Fibroblast of skin of left biceps (primary cell): ENCODE measurements around the gene PRSS12.
"Not testable (repeated sequence)": the region's sequence is repeated elsewhere in the genome, so short reads cannot be mapped to it uniquely, and the experiment has no call there.

Source experiments
- DNase-seq, 2 experiments: peaks; one replicate each; pipeline ENCODE4 v3.0.0-alpha.2; 2013; ENCODE audit warnings: low read depth in 2 of 2

PRSS12 gene

DNA sequence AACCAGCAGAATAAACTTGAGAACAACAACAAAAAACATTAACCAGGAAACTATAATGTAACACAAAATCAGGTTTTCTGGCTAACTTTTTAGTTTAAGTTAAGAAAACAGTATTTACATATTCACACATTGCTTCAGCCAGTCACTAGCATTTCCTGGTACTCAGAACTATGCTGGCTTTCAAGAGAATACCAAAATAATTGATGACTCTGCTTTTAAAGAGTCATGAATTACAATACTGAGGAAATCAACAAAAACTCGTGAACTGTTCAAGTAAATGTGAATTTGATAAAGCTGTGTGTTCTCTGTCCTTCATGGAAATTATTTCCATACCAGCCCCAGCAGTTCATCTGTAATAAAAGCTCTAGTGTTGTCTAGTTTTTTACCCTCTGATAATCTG, 27.4 kb downstream of the PRSS12 start:
- no peak for DNase-seq

DNA sequence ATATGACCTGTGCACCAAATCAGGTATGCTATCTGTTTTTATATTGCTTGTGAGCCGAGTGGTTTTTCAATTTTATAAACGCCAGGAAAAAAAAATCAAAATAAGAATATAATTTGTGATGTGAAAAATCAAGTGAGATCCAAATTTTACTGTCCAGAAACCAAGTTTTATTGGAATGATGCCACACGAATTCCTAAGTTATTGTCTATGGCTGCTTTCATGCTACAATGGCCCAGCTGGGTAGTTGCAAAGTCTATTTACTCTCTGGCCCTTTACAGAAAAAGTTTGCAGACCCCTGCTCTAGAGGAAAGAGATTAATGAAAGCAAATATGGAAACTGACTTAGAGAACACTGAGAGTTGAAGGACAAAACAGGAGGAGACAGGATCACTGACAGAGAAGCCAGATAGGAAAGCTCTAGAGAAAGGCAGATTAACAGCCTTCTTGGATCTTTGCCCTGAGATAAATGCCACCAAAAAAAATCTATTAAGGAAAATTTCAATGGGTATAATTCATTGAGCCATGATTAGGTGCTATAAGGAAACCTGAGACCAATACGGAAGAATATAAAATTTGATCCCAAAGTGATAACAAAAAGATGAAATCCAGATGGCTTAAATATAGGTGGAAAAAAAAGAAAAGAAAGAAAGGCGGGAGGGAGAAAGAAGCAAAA, 29.8 kb downstream of the PRSS12 start:
- DNase-seq: no peak

GRCh38 chr4:118318931-118319330, 33.9 kb downstream of the PRSS12 start:
- DNase-seq: no peak

- no peak for DNase-seq
These were observed 35.1 kb downstream of the PRSS12 start for GRCh38 chr4:118317691-118318090.

DNA sequence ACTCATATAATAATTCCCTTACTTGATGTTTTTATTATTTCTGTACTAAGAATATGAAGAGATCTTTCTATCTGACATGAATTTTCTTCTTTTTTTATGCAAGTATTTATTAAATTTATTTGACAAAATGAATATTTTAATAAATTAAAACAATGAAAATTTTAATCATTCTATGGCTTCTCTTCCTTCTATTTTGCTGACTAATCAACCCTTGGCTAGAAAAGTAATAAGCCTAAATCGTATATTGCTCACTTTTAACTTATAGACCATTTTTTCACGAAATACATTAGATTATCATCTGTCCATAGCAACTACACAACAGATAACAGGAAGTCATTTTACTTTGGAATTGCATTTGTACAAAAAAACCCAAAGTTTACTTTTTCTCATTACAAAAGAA, 38.6 kb downstream of the PRSS12 start:
- DNase-seq: no peak

DNA sequence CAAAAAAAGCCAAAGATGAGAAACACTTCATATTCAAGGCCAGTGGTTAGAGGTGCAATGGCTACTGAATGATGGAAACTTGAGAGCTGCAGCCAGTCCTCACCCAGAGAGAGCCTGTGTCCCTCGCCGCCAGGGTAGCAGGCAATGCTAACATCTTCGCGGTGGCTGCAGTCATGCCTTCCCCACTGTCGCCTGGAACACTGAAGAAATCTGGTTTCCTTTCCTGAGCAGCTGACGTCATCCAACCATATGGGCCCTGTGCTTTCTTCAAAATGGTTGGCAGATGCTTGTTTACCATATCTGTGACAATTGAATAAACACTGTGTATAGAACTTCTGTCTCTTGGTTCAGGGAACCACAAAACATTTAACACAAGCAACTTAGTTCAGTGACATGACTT, 39.7 kb downstream of the PRSS12 start:
- no peak for DNase-seq

DNA sequence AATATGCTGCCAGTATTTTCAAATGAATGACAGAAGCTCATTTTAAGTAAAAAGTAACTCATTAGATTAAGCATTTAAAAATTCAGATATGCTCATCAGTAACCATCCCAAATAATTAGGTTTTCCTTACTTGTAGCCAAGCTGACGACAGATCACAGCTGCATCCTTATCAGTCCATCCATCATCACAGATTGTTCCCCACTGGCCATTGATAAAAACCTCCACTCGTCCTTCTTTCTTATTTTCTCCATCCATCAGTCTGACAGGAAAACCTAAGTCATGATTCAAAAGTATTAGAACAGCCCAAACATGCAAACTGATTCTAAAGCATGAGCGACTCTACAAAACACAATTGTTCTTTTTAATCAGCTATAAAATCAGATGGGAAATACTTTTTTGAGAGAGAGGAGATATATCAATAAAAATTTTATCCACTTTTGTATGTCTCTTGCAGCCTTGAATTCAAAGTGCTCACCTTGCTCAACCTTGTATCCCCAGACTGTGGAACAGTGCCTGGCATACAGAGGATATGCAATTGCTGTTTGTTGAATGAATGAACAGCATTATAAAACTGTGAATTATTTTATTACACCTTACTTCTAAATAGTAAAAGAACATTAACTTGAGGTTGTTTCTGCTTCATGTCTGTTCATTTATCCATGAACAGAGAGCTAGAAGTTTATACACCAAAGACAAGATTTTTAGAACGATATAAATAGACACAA, 44.3 kb downstream of the PRSS12 start:
- no peak for DNase-seq

DNA sequence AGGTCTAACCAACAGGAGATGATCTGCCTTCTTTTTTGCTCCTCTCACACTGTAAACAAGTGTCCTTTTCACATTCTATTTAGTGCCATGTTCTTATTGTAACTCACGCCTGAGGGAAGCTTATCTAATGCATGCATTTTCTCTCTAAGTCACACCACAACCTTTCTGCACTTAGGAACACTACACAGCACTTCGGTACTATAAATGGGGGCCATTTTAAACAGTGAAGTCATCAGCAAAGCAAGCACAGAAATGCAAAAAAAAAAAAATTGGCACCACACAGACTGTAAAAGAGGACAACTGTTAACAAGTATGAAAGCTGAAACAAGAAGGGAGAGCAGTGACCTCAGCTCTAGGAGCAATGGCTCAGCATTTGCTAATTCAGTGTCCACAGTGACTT, 45.2 kb downstream of the PRSS12 start:
- DNase-seq: no peak

DNA sequence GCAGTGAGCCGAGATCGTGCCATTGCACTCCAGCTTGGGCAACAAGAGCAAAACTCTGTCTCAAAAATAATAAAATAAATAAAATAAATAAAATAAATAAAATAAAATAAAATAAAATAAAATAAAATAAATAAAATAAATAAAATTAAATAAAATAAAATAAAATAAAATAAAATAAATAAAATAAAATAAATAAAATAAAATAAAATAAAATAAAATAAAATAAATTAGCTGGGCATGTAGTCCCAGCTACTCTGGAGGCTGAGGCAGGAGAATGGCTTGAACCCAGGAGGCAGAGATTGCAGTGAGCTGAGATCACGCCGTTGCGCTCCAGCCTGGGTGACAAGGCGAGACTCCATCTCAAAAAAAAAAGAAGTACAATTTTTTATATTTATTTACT, 53.2 kb downstream of the PRSS12 start:
- not testable (repeated sequence) for DNase-seq

DNA sequence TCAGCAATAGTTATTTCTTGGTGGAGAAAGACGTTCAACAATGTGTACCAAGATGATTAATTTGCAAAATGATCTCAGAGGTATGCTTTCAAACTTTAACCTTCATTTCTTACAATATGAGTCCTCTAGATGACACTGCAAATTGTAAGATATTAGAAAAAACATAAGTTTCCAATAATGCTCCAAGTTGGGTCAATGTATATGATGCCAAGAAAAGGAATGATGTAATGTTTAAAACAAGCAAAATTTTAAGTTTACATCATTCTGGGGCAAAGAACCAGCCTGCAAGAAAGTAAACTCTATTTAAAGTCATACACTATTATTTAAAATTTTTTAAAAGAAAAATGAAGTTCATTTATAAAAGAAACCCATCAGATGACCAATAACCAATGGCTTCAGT, 56.1 kb downstream of the PRSS12 start:
- DNase-seq: no peak

DNA sequence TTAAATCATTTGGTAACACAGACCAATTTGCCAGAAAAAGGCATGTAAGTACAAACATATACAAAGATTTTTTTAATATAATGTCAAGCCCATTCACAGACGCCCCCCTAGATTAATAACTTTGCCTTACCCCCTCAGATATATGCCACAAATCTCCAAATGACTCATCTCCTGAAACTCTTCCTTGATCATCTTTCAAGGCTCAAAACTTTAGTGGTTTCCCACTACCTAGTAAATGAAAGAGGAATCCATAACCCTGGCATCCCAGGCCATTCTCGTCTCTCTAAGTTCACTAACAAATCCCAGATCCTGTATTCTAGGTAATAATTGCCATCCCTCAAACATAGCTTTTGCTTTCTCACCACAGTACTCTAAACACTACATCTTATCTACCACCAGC, 61.9 kb downstream of the PRSS12 start:
- DNase-seq: no peak

DNA sequence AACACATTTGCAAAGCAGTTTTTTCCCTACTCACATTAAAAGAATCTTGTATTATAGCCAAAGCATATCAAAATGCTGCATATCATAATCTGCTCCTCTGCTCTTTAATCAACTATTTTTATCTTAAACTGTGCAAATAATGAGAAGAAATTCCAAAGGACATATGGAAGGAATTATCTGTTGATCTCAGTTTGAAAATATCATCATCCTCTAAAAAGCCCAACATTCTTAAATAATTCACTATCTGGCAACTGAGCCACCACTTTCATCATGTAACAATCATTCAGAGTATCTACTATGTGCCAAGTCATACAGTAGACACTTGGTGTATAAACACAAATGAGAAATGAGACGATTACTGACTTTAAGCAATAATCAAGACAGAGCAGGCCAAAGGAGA, 63.0 kb downstream of the PRSS12 start:
- peak; percentile 93 to 95 for DNase-seq

DNA sequence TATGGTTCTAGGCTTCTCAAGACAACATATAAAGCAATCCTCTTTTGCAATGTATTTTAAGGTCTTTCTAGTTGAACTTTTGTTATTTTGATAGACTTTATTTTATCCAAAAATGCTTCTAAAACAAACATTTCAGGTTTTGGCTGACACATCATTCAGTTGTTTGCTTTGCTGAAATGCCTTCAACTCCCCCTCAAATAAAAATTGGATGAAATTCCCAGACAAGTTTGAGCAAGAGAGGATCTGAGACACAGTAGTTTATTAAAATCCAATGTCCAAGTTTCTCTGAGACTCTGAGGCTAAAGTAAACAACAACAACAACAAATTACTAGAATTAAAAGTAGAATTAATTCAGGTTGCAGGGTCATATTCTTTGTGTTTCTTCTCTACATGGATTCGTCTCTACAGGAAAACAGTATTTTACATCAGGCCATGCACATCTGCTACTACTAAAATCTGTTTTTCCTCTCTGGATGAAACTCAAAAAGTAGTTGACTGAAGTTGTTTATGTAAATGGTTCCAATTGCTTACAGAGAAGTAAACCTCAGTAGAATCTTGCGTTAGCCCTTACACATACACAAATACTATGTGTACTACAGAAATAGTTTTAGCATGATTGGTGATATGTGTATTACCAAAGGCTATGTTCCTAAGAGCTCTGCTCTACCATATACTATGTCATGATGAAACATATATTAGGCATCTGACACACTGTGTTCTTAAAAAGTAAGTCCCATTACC, 64.9 kb downstream of the PRSS12 start:
- DNase-seq: peak in 1 of 2 experiments; percentile 48

DNA sequence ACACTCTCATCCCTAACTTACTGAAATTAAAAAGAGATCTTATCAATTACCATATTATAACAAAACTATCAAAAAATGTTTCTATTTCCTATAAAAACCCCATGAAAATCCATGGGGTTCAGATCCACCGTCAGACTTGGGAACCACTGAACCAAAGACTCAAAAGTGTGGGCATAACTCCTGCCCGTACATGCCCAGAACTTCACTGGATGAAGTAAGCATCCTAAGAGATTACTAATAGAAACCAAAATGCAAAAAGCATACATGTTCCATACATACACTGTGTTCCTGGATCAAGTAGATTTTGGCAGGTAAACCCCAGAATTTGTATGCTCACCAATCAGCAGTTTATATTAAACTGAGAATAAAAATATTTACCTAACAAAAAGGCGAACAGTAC, 66.1 kb downstream of the PRSS12 start:
- no peak for DNase-seq

GRCh38 chr4:118285931-118286330, 66.9 kb downstream of the PRSS12 start:
- DNase-seq: no peak

DNA sequence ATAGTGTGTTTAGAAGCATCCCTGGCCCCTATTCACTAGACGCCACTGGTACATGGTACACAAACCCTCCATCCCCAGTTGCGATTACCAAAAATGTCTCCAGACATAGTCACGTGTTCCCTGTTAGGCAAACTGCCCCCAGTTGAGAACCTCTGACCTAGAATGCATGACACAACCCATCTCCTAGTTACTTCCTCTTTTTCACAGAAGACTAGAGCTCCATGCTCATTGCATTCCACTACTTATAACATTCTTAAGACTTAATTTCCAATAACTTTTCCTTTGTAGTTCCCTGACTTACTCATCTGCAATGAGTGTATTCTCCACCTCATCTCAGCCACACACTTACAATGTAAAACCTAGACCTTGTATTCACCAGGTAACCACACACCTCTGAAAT, 68.6 kb downstream of the PRSS12 start:
- DNase-seq: no peak

GRCh38 chr4:118282692-118283091, 70.1 kb downstream of the PRSS12 start:
- no peak for DNase-seq

DNA sequence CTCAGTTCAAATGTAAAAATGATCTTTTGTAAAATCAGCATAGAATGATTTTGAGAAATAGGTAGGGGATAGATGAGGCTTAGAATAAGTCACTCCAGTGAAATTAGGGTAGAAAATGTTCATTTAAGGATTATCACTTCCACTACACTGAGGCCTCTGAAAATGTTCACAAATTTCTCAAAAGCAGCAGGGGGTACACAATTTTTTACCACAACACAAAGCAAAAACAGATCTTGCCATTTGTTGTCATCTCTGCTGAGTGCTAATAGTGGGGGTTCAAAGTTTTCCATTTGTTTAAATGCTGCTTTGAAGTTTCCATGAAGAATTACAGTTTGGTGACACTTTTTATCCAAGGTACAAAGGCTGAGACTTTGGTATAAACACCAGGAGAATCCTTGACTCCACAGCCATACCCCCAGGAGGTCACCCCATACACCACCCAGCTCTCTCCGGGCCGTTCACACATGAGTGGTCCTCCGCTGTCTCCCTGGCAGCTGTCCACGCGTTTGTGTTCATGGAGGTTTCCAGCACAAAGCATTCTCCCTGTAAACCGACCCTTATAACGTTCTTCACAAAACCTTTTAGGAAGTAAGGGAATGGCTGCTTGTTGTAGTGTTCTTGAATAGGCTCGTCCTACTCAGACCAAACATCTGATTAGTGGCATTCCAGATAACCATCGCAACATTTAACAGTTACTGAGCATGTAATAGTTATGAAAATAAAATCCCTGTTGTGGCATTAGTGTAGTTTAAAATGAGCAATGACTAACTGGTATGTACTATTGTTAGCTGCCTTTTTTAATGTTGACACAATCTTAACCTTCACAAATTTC, 71.0 kb downstream of the PRSS12 start:
- DNase-seq: no peak

- DNase-seq: no peak
These were observed 72.1 kb downstream of the PRSS12 start for GRCh38 chr4:118280501-118281218.

DNA sequence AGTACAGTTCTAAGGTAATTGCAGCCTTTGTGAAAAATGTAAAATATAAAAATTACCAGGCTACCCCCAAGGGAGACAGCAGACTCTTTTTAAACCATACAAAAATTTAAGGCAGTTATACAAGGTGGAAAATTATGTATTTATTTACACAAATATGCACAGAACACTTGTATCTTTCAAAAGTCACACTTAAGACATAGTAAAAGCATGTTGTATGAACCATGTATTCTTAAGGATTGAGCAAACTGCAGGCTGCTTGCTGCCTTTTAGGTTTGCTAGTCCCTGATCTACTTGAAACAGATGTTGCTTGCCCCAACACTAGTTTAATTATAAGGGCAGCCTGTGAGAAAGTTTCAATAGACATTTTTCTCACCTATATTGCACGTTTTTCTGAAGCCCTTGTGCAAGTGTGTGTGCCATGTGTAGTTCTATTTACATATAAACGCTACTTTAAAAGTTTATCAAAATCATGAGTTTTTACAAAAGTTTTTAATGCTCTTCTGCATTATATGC, 72.8 kb downstream of the PRSS12 start:
- DNase-seq: no peak

- no peak for DNase-seq
These were observed 73.5 kb downstream of the PRSS12 start for GRCh38 chr4:118279328-118279727.
